Spleen (tissue), 7 donors: ENCODE results near the gene DNAAF3.

Experiments used
- CTCF ChIP-seq, 11 experiments: fragments of 200-600 bp in 7 of 11; fragments of 450-650 bp in 4 of 11; sonication (generic) in 4 of 11; IDR thresholded peaks in 8 of 11; conservative IDR thresholded peaks in 3 of 11; 1 replicate in 7 of 11; 2 replicates in 4 of 11; pipeline versions ENCODE4 v1.4.0 to v1.8.0; 2016 to 2021; ENCODE audit warnings: antibody characterized with exemption in 11 of 11, inconsistent platforms in 4 of 11, mild to moderate bottlenecking in 1 of 11
- POLR2A ChIP-seq, 3 donors: fragments of 450-650 bp; IDR thresholded peaks; one replicate each; pipeline ENCODE4 v1.5.1; 2017; ENCODE audit warnings: antibody characterized with exemption in 3 of 3, mild to moderate bottlenecking in 1 of 3
- POLR2AphosphoS5 ChIP-seq, 3 donors: sonication (generic); formaldehyde crosslinking; IDR thresholded peaks; one replicate each; pipeline ENCODE4 v1.5.1; 2017; ENCODE audit warnings: antibody characterized with exemption in 3 of 3
- donor health status: DM: no; HTN: no; CAD: no; lungs with moderate emphysema.
- donor health status: DM: no; HTN: no; CAD: no.
- donor health status: DM: no; HTN: no; CAD: no.

- no peak for TF ChIP-seq CTCF (IDR thresholded peaks at IDR 0.05 in 8 of 11, conservative IDR thresholded peaks at IDR 0.05 in 3 of 11)
- TF ChIP-seq POLR2AphosphoS5 (IDR thresholded peaks at IDR 0.05), result no peak
- no peak for TF ChIP-seq POLR2A (IDR thresholded peaks at IDR 0.05)
Observed at GRCh38 chr19:55172741-55173140, 6.3 kb upstream of the DNAAF3 start.
